SK-N-SH treated with all-trans-retinoic acid at 6 μM for 48 hours (cell line): ENCODE data around the gene DDX39B.

Experiments
- ISL1 ChIP-seq: fragments of 250-450 bp; sonication (Bioruptor Pico); IDR thresholded peaks from 2 replicates; pipeline ENCODE4 v2.1.2; 2022; ENCODE audit warnings: mild to moderate bottlenecking, moderate library complexity
- ZFP30 ChIP-seq: fragments of 450-650 bp; formaldehyde crosslinking; IDR thresholded peaks from 2 replicates; pipeline ENCODE4 v1.5.0; 2022; ENCODE audit warnings: mild to moderate bottlenecking, moderate library complexity
- TF ChIP-seq, protein P1 (sequence below): fragments of 250-450 bp; sonication (Bioruptor Pico); IDR thresholded peaks from 2 replicates; pipeline ENCODE4 v1.5.1; 2020; ENCODE audit warnings: low read depth, mild to moderate bottlenecking, moderate library complexity

DNA sequence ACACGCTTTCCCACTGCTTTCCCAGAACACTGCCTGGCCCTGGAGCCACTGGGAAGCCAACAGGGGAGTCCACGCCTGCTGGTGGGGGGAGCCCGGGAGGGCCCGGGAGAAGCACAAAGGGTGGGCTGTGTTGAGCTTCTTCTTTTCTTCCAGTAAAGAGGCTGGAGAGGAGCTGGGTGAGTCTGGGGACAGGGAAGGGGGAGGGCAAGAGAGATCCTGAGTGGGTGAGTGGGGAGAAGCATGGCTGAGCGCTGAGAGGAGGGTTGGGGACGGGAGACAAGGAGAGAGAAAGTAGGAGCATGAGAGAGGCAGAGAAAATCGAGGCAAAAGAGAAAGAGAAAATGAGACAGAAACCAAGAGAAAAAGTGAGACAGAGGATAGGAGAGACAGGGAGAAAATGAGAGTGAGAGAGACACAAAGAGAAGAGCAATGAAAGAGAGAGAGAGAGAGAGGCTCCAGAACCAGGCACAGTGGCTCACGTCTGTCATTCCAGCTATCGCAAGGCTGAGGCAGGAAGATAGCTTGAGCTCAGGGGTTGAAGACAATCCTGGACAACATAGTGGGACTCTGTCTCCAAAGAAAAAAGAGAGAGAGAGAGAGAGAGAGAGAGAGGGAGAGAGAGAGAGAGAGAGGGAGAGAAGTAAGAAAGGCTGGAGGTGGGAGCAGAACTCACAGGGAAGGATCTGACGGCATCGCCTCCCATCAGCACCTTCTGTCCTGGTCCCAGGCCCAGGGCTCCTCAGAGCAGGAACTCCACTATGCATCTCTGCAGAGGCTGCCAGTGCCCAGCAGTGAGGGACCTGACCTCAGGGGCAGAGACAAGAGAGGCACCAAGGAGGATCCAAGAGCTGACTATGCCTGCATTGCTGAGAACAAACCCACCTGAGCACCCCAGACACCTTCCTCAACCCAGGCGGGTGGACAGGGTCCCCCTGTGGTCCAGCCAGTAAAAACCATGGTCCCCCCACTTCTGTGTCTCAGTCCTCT is 46.3 kb upstream of the DDX39B start:
- no peak for TF ChIP-seq ISL1 (CRISPR knock-in tag)
- no peak for TF ChIP-seq ZFP30
- TF ChIP-seq, protein P1, sequence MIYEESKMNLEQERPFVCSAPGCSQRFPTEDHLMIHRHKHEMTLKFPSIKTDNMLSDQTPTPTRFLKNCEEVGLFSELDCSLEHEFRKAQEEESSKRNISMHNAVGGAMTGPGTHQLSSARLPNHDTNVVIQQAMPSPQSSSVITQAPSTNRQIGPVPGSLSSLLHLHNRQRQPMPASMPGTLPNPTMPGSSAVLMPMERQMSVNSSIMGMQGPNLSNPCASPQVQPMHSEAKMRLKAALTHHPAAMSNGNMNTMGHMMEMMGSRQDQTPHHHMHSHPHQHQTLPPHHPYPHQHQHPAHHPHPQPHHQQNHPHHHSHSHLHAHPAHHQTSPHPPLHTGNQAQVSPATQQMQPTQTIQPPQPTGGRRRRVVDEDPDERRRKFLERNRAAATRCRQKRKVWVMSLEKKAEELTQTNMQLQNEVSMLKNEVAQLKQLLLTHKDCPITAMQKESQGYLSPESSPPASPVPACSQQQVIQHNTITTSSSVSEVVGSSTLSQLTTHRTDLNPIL (CRISPR knock-in tag): no peak
